ENCODE results near the gene TEX35.
"Not testable (repeated sequence)": the region's sequence is repeated elsewhere in the genome, so short reads cannot be mapped to it uniquely, and the experiment has no call there.

The TEX35 gene

DNA sequence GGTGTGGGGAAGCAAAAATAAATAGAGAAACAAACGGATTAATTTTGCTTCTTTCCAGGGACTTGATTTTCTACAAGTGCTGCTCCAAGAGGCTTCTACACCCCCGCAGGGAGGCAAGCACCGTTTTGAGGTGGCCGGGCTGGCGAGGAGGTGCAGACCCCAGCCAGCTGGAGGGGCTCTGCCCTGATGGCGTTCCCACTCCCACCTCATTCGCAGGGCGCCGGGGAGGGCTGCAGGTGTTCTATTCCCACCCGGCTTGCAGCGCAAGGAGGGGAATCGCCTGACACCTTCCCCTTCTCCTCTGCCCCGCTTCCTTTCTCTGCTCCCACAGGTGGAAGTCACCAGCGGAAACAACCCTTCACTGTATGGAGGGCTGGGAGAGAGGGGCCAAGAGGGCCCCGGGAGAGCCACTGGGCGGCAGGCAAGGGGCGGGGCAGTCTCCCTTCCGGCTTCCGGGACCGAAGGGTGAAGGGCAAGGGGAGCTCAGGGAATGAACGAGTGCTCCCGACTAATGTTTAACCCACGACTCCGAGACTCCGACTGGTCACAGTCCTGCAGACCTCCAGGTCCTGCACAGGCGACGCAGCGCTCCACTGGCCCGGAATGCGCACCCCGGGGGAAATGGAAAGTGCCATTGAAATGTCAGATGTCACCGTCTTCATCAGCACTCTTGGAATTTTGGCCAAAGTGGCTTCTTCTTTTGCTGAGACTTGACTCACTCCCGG, 29.1 kb downstream of the TEX35 start:
- no peak for DNase-seq (ENCODE audit: low spot score)

DNA sequence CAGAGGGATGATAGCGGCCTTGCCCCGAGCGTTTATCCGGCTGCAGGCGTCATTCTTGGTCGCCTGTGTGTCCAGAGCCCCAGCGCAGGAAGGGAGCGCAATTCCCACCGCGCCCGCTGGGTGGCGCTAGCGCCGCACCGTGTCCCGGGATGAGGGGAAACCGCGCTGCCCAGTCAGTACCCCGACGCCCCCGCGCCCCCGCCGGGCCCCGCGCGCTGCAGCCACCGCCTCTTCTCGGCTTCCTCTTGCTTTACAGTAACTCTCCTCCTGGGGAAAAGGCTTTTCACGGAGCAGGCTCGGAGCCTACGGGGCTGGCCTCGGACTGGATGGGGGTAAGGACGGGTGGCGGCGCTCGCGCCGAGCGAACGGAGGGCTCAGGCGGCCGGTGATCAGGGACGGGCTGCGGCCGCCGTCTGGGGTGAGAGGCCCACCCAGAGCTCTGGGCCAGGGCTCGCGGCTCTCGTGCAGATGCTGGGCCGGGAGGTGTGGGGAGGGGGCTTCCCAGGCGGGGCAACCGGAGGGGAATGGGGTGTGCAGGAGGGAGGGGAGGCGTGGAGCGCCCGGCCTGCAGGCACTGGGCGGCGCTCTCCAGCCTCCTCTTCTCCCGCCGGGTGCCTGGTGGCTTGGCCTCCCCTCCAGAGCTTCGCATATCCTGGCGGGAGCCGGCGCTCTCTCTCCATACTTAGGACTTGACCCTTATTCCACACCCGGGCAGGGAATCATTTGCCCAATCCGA, 29.8 kb downstream of the TEX35 start:
- DNase-seq (ENCODE audit: low spot score) = peak; percentile 65

DNA sequence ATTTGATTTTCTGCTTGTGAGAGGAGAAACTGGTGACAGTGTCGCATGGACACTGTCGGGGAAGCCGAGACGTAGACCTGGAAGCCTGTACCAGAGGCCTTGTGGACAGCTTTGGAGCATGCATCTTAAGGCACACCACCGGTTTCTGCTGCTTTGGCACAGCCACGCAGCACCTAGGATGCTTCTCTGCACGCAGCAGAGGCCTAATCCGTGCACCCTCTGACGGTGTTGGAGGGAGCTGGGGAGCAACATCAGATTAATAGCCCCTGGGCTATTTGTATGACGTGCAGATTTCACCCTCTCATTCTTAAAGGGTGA, 30.3 kb downstream of the TEX35 start:
- DNase-seq (ENCODE audit: low spot score) = no peak

GRCh38 chr1:178544531-178544930, 31.6 kb downstream of the TEX35 start:
- DNase-seq (ENCODE audit: low spot score) = no peak

DNA sequence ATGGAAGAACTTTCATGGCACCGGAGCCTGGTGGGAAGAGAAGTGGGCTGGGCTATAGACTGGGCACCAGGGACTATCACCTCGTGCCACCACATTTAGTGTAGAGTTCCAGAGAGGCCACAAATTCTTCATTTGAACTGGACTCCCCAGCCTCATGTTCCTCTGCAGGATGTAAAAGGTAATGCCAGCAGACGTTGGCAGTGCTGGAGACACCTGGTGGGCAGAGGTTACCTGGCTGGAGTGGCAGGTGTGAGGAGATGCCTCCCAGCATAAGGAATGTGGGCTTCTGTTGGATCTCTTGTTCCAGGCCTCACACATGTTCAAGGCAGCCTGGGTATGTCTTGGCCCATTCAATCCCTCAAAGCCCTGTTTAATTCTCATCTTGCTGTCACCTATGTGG, 35.2 kb downstream of the TEX35 start:
- DNase-seq (ENCODE audit: low spot score) = no peak

DNA sequence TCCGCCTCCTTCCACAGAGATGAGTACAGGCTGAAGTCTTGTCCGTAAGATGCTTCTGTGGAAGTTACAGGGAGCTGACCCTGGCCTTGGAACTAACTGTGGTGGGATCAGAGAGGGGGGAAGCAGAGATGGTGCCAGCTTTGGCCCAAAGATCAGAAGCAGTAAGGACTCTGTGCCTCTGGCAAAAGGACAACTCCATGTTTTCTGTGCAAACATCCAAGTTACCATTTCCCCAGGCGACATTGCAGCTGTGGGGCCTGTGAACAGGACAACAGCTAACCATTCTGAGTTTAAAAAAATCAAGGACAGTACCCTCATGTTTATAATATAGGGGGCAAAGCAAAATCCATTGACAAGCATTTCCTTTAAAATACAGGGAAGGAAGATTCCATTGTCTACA, 38.4 kb downstream of the TEX35 start:
- DNase-seq (ENCODE audit: low spot score) = no peak

DNA sequence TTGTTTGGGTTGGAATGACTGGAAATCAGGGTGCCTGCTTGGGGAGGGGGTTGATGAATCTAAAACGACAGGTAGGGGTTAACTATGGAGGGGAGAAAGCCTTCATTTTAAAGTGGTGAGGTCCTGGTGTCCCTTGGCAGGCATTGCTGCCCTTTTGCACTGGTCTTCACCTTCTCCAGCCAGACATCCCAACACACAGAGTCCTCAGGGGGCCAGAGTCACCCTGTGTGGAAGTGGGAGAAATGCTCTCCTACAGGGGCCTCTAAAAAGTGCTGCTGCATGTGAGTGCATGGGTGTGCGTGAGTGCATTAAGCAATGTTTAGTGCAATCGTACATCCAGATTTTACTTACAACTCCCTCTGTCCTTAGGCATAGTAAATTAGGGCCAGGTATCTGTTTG, 39.0 kb downstream of the TEX35 start:
- no peak for DNase-seq (ENCODE audit: low spot score)

DNA sequence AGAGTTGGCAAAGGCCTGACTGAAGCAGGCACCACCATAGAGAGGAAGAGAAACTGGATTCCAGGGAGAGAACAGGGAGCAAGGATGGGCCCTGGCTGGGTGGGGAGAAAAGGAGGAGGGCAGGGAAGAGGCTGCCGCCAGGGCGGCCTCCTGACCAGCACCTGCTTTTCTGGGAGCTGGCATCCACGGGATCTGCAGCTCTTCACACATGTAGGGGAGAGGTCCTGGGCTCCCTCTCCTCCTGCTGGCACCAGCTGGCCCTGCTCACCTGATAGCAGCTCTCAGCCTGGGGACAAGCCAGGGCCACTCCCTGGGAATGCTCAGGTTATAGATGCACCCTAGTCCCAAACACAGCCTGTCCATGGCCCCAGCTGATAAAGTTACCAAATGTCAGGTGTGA, 39.9 kb downstream of the TEX35 start:
- DNase-seq (ENCODE audit: low spot score) = no peak

DNA sequence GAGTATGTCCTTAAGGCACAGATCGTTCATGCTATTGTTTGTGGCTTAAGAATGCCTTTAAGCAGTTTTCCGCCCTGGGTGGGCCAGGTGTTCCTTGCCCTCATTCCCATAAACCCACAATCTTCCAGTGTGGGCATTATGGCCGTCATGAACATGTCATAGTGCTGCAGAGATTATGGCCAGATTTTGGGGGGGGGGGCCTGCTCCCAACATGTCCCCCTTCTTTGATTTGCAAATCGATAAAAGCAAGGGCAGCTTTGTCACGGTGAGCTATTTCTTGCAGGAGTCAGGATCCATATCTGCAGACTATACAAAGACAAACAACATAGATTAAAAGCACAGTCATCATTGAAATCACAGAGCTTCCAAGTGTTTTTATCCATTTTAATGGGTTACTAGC, 41.4 kb downstream of the TEX35 start:
- not testable (repeated sequence) for DNase-seq (ENCODE audit: low spot score)

GRCh38 chr1:178555613-178556012, 42.7 kb downstream of the TEX35 start:
- DNase-seq (ENCODE audit: low spot score) = not testable (repeated sequence)

DNA sequence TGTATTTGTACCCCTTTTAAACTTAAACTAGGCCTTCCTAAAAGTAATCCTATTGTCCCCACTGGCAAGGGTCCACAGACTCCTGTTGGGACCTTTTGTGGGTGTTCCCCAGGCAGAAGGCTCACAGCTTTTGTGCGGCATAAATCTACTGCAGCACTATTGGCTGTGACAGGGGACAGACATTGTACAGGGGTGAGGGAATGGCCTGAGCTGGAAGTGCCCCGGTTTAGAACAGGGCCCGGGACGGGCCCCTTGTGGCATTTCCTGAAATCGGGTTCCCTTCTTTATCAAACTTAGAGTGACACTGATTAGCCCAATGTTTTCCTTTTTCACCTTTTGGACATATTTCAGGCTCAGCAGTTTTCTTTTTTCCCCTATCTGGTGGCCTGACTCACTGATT, 45.9 kb downstream of the TEX35 start:
- not testable (repeated sequence) for DNase-seq (ENCODE audit: low spot score)

- DNase-seq (ENCODE audit: low spot score) = no peak
Measured at GRCh38 chr1:178560871-178561376, 48.0 kb downstream of the TEX35 start.

GRCh38 chr1:178563099-178563820, 50.4 kb downstream of the TEX35 start:
- no peak for DNase-seq (ENCODE audit: low spot score)

DNA sequence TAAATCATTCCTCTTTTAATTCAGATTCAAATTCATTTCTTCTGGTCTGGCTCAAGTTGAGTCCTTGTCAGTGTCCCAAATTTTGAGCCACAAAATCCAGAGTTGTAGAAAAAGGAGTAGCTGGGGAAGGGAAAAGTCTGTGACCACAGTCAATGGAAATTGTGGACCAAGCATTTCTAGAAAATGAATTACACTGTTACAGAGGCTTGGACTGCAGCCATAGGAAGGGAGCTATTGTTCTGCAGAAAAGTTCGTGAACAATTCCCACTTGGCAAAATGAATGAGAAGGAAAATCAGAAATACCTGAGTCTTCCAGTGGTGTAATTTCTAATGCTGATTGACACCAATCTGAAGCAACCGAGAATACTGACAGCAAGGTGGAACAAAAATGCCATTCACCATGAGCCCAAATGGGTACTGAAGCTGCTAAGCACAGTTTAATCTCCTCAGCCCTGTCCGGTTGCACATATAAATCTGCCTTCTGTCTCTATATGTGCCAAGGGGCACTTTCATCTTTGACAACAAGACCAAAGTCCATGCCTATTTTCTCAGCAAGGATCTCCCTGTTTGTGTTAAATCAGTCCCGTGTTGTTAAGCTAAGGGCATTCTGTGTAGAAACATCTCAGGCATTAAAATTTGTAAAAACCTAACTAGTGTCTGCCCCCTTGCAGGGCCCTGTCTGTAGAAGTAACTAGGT, 51.3 kb downstream of the TEX35 start:
- peak; percentile 9 for DNase-seq (ENCODE audit: low spot score)

GRCh38 chr1:178564783-178565180, 51.9 kb downstream of the TEX35 start:
- no peak for DNase-seq (ENCODE audit: low spot score)

DNA sequence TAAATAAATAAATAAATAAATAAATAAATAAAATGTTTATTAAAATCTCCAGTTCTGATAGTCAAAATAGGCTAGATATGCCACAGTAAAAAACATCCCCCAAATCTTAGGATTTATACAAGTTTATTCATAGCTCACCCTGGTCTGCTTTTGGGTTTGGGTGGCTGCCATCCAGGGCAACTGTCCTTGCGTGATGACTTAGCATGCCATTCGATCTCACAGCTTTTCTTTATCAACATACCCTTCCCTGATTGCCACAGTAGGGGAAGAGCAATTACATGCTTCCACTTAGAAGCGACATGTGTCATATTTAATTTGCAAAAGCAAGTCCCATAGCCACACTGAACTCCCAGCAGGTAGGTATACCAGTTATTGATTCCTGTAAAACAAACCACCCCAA, 52.7 kb downstream of the TEX35 start:
- DNase-seq (ENCODE audit: low spot score) = no peak

DNA sequence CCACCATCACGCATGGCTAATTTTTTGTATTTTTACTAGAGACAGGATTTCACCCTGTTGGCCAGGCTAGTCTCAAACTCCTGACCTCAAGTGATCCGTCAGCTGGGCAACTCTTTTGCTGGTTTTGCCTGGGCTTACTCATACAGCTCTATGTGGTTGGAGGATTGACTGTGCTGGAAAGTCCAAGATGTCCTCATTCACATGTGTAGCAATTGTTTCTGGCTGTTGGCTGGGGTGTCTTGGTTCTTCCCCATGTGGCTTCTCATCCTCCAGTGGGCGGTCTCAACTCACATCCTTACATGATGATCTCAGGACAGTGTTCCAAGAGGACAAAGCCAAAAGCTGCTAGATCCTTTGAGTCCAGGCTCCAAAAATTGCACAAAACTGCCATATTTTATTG, 53.3 kb downstream of the TEX35 start:
- no peak for DNase-seq (ENCODE audit: low spot score)

- no peak for DNase-seq (ENCODE audit: low spot score)
Measured at GRCh38 chr1:178571807-178572206, 58.9 kb downstream of the TEX35 start.
